ENCODE data around the gene AKAP10.
"Not testable (repeated sequence)": the region's sequence is repeated elsewhere in the genome, so short reads cannot be mapped to it uniquely, and the experiment has no call there.

Gene AKAP10

GRCh38 chr17:19978805-19979211, 1.2 kb upstream of the AKAP10 start:
- DNase-seq, result no peak

- no peak for DNase-seq
Measured at GRCh38 chr17:19978209-19978802, 678 bp upstream of the AKAP10 start.

GRCh38 chr17:19975601-19976000, 2.0 kb downstream of the AKAP10 start:
- no peak for DNase-seq

GRCh38 chr17:19973156-19973555, 4.5 kb downstream of the AKAP10 start:
- DNase-seq, result no peak

GRCh38 chr17:19962954-19963353, 14.7 kb downstream of the AKAP10 start:
- not testable (repeated sequence) for DNase-seq

- no peak for DNase-seq
Measured at GRCh38 chr17:19958023-19958422, 19.6 kb downstream of the AKAP10 start.

- DNase-seq, result no peak
Measured at GRCh38 chr17:19955099-19955498, 22.5 kb downstream of the AKAP10 start.

GRCh38 chr17:19951411-19951810, 26.2 kb downstream of the AKAP10 start:
- DNase-seq, result not testable (repeated sequence)

GRCh38 chr17:19950624-19951195, 26.9 kb downstream of the AKAP10 start:
- not testable (repeated sequence) for DNase-seq

- no peak for DNase-seq
Measured at GRCh38 chr17:19948116-19948943, 29.3 kb downstream of the AKAP10 start.

- no peak for DNase-seq
Measured at GRCh38 chr17:19946921-19947320, 30.7 kb downstream of the AKAP10 start.

- no peak for DNase-seq
Measured at GRCh38 chr17:19945009-19945626, 32.5 kb downstream of the AKAP10 start.

- no peak for DNase-seq
Measured at GRCh38 chr17:19943599-19943998, 34.0 kb downstream of the AKAP10 start.

GRCh38 chr17:19943026-19943425, 34.6 kb downstream of the AKAP10 start:
- no peak for DNase-seq

- DNase-seq, result no peak
Measured at GRCh38 chr17:19940722-19941464, 36.7 kb downstream of the AKAP10 start.

GRCh38 chr17:19939993-19940721, 37.5 kb downstream of the AKAP10 start:
- DNase-seq, result no peak

GRCh38 chr17:19938736-19939135, 38.9 kb downstream of the AKAP10 start:
- no peak for DNase-seq

- no peak for DNase-seq
Measured at GRCh38 chr17:19937522-19937921, 40.1 kb downstream of the AKAP10 start.

GRCh38 chr17:19935169-19935568, 42.5 kb downstream of the AKAP10 start:
- no peak for DNase-seq

- DNase-seq, result no peak
Measured at GRCh38 chr17:19933628-19934027, 44.0 kb downstream of the AKAP10 start.

GRCh38 chr17:19933221-19933620, 44.4 kb downstream of the AKAP10 start:
- DNase-seq, result no peak

GRCh38 chr17:19928299-19928698, 49.3 kb downstream of the AKAP10 start:
- no peak for DNase-seq
